AG04450 (cell line): ENCODE results near the gene EIF5A. TPM values are rescaled to one million over a fixed set of nuclear protein-coding genes. Genes with fewer than 3 reads are reported as not detected.

Experiments used
- CTCF ChIA-PET: fragments of 300-600, 350-600 bp; formaldehyde crosslinking; extraction: SDS; loops from one replicate; lab custom pipeline; 2022; ENCODE audit warnings: antibody characterized with exemption, inconsistent platforms; lab: Charles Lee
- POLR2A ChIA-PET: fragments of 350-600 bp; formaldehyde crosslinking; extraction: SDS; loops from one replicate; lab custom pipeline; 2021; ENCODE audit warnings: antibody characterized with exemption, inconsistent platforms; lab: Yijun Ruan, JAX
- DNase-seq: peaks from one replicate; pipeline ENCODE4 v3.0.0-alpha.2; 2011; ENCODE audit warnings: low read depth, low spot score
- H3K27ac ChIP-seq: one replicate; pipeline ENCODE4 v1.5.1; 2012; ENCODE audit warnings: low read depth, low read length, control low read depth
- H3K27me3 ChIP-seq: one replicate; pipeline ENCODE4 v1.6.0; 2012; ENCODE audit warnings: low read length; ENCODE audit not compliant: control insufficient read depth, insufficient read depth
- H3K4me3 ChIP-seq: 2 replicates; pipeline ENCODE4 v1.5.1; 2011; ENCODE audit warnings: mild to moderate bottlenecking, low read depth, low read length, control low read depth
- H3K9me3 ChIP-seq: 2 replicates; pipeline ENCODE4 v1.5.1; 2012; ENCODE audit warnings: low read length; ENCODE audit not compliant: control insufficient read depth, insufficient read depth
- CTCF ChIP-seq: IDR thresholded peaks from 2 replicates; pipeline ENCODE4 v1.5.1; 2011; ENCODE audit warnings: low read depth, low read length, control low read depth, inconsistent platforms
- polyA plus RNA-seq: library from polyadenylated mRNA; depleted of rRNA; stranded (reverse); fragments of >200 nt; gene quantifications from 2 replicates; pipeline ENCODE4 v1.2.3, GENCODE V29; 2011

EIF5A gene
- polyA plus RNA-seq, 1 experiment, result 466 TPM

GRCh38 chr17:7340179-7340578, 32.8 kb downstream of the EIF5A start:
- DNase-seq, result no peak
- H3K9me3 ChIP-seq, result no peaks in the 10 kb centered on the region; the same call in 1 of the 2 replicates
- peaks cover 12% of the 10 kb centered on the region for H3K27me3 ChIP-seq
- ChIA-PET POLR2A (no interaction called here), CTCF (interaction anchor here (0.6 to 0.9 kb wide), 2 partner anchors 8 to 294 kb away, joined by 3 to 11 read pairs; no protein-coding TSS in a partner anchor)
- no peak for TF ChIP-seq CTCF
- H3K27ac ChIP-seq, result no peak overlapping the region
- H3K4me3 ChIP-seq, result no peak overlapping the region

- CTCF ChIA-PET, result interaction anchor here (1.1 kb wide), 1 partner anchor 17 kb away, joined by 3 read pairs; no protein-coding TSS in a partner anchor
- no peak for TF ChIP-seq CTCF
Observed at GRCh38 chr17:7341842-7342241, 34.4 kb downstream of the EIF5A start.

GRCh38 chr17:7343250-7343649, 35.8 kb downstream of the EIF5A start:
- no peaks in the 10 kb centered on the region; the same call in 1 of the 2 replicates for H3K9me3 ChIP-seq
- DNase-seq, result no peak
- CTCF ChIA-PET, result interaction anchor here (1.0 kb wide), 1 partner anchor 46 kb away, joined by 3 read pairs; no protein-coding TSS in a partner anchor
- H3K4me3 ChIP-seq, result no peak overlapping the region
- TF ChIP-seq CTCF, result no peak
- POLR2A ChIA-PET, result interaction anchor here (1.9 kb wide), 1 partner anchor 14 kb away, joined by 5 read pairs; the partner anchor contains the start of gene NEURL4
- no peak overlapping the region for H3K27ac ChIP-seq
- H3K27me3 ChIP-seq, result peaks cover 7% of the 10 kb centered on the region

More at GRCh38 chr17:7341842-7342241, 34.4 kb downstream of the EIF5A start:
- DNase-seq, result no peak
- Histone ChIP-seq H3K27ac (no peak overlapping the region), H3K9me3 (no peaks in the 10 kb centered on the region; the same call in 1 of the 2 replicates), H3K4me3 (no peak overlapping the region), H3K27me3 (peaks cover 10% of the 10 kb centered on the region)
- POLR2A ChIA-PET, result interaction anchor here (1.9 kb wide), 1 partner anchor 12 kb away, joined by 5 read pairs; the partner anchor contains the start of gene NEURL4

- peaks cover 4% of the 10 kb centered on the region for H3K27me3 ChIP-seq
- no peak for DNase-seq
- ChIA-PET CTCF (interaction anchor here (0.7 to 2.1 kb wide), 4 partner anchors 9 to 213 kb away, joined by 4 to 12 read pairs (median 6); partner anchors contain the start of genes ACAP1 and SLC2A4), POLR2A (no interaction called here)
- no peaks in the 10 kb centered on the region; the same call in 1 of the 2 replicates for H3K9me3 ChIP-seq
- H3K27ac ChIP-seq, result no peak overlapping the region
- H3K4me3 ChIP-seq, result no peak overlapping the region
- no peak for TF ChIP-seq CTCF
Observed at GRCh38 chr17:7346761-7347614, 39.6 kb downstream of the EIF5A start.
